Measurements from ENCODE around the gene ABL1.

GRCh38 chr9:130852801-130853200 lies 17.7 kb downstream of the ABL1 start:
- TF ChIP-seq CTCF (IDR thresholded peaks at IDR 0.05) (no peak), POLR2A (IDR thresholded peaks at IDR 0.05) (no peak)

All from esophagus squamous epithelium (tissue), 4 donors.